ENCODE results near the gene ZNF408. TPM values are rescaled to one million over a fixed set of nuclear protein-coding genes. Genes with fewer than 3 reads are reported as not detected.
A peak's percentile ranks its signal among the peaks of the same experiment; 100 is the strongest.
"Not testable (repeated sequence)": the region's sequence is repeated elsewhere in the genome, so short reads cannot be mapped to it uniquely, and the experiment has no call there.

The ZNF408 gene
- total RNA-seq, 1 donor, result 12.1 TPM

- no peak for DNase-seq (ENCODE audit: low read depth)
- peak overlapping the region; percentile 99 for H3K4me3 ChIP-seq (ENCODE audit: low read depth, low read length)
- TF ChIP-seq, protein P1, sequence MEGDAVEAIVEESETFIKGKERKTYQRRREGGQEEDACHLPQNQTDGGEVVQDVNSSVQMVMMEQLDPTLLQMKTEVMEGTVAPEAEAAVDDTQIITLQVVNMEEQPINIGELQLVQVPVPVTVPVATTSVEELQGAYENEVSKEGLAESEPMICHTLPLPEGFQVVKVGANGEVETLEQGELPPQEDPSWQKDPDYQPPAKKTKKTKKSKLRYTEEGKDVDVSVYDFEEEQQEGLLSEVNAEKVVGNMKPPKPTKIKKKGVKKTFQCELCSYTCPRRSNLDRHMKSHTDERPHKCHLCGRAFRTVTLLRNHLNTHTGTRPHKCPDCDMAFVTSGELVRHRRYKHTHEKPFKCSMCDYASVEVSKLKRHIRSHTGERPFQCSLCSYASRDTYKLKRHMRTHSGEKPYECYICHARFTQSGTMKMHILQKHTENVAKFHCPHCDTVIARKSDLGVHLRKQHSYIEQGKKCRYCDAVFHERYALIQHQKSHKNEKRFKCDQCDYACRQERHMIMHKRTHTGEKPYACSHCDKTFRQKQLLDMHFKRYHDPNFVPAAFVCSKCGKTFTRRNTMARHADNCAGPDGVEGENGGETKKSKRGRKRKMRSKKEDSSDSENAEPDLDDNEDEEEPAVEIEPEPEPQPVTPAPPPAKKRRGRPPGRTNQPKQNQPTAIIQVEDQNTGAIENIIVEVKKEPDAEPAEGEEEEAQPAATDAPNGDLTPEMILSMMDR (IDR thresholded peaks at IDR 0.05; ENCODE audit: insufficient read depth, low read depth, low read length), result no peak
Observed at GRCh38 chr11:46701078-46701654, 335 bp downstream of the ZNF408 start.

GRCh38 chr11:46705070-46705688 lies 4.3 kb downstream of the ZNF408 start:
- TF ChIP-seq, protein P1 (IDR thresholded peaks at IDR 0.05; ENCODE audit: insufficient read depth, low read depth, low read length), result no peak
- no peak for DNase-seq (ENCODE audit: low read depth)
- no peak overlapping the region for H3K4me3 ChIP-seq (ENCODE audit: low read depth, low read length)

DNA sequence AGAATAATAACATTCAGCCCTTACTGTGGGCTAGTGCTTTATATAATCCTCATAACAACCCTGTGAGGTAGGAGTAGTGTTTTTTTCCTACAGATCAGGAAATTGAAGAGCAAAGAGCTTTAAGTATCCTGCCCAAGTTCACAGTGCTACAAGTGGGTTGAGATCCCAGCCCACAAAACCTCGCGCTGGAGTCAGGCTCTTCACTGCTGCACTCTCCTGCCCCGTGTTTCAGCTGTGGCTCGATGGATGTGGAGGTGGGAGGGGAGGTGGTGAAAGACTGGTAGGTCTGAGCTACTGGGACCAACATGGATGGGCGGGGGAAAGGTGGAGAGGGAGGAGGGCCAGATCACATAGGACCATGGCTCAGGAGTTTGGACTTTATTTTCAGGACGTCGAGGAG lies 6.1 kb downstream of the ZNF408 start:
- TF ChIP-seq, protein P1 (IDR thresholded peaks at IDR 0.05; ENCODE audit: insufficient read depth, low read depth, low read length), result no peak
- no peak for DNase-seq (ENCODE audit: low read depth)
- no peak overlapping the region for H3K4me3 ChIP-seq (ENCODE audit: low read depth, low read length)

DNA sequence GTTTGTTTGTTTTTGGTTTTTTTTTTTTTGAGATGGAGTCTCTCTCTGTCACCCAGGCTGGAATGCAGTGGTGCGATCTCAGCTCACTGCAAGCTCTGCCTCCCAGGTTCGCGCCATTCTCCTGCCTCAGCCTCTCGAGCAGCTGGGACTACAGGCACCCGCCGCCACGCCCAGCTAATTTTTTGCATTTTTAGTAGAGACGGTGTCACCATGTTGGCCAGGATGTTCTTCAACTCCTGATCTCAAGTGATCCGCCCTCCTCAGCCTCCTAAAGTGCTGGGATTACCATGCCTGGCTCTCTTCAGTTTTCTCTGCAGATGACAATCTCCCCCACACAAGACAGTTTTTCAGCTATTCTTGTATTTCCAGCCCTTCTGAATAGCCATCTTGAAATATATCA lies 8.5 kb downstream of the ZNF408 start:
- not testable (repeated sequence) for DNase-seq (ENCODE audit: low read depth); H3K4me3 ChIP-seq (ENCODE audit: low read depth, low read length)

DNA sequence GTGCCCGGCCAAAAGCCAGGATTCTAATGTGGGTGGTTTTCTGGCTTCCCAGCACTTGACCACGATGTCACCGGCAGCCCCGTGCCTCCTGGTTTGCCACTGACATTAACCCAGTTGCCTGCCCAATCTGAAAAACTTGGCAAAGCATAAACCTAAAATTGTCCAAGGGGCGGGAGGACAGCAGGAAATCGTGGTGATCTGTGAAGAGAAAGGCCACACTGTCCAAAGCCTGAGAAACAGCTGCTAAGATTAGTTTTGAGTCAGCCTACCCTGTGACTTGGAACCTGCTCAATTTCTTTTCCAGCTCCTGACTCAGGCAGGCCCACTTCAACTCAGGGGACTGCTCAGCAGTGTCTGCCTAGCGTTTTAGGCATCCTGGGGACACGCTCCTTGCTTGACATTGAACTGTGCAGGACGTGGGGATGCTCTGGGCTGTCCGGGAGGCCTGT lies 10.0 kb downstream of the ZNF408 start:
- TF ChIP-seq, protein P1 (IDR thresholded peaks at IDR 0.05; ENCODE audit: insufficient read depth, low read depth, low read length), result no peak
- no peak overlapping the region for H3K4me3 ChIP-seq (ENCODE audit: low read depth, low read length)
- peak; percentile 94 for DNase-seq (ENCODE audit: low read depth)

- H3K4me3 ChIP-seq (ENCODE audit: low read depth, low read length), result no peak overlapping the region
- TF ChIP-seq, protein P1 (IDR thresholded peaks at IDR 0.05; ENCODE audit: insufficient read depth, low read depth, low read length), result no peak
- peak; percentile 41 for DNase-seq (ENCODE audit: low read depth)
Observed at GRCh38 chr11:46711303-46711702, 10.5 kb downstream of the ZNF408 start.

- TF ChIP-seq, protein P1 (IDR thresholded peaks at IDR 0.05; ENCODE audit: insufficient read depth, low read depth, low read length), result no peak
- no peak overlapping the region for H3K4me3 ChIP-seq (ENCODE audit: low read depth, low read length)
- no peak for DNase-seq (ENCODE audit: low read depth)
Observed at GRCh38 chr11:46712874-46713576, 12.2 kb downstream of the ZNF408 start.

- H3K4me3 ChIP-seq (ENCODE audit: low read depth, low read length); DNase-seq (ENCODE audit: low read depth): not testable (repeated sequence)
Observed at GRCh38 chr11:46717825-46718154, 17.0 kb downstream of the ZNF408 start.
